ENCODE data around the gene PAQR3. TPM values are rescaled to one million over a fixed set of nuclear protein-coding genes. Genes with fewer than 3 reads are reported as not detected.

Gene PAQR3
- total RNA-seq, 1 experiment from 2014 or later: 17.3 TPM

DNA sequence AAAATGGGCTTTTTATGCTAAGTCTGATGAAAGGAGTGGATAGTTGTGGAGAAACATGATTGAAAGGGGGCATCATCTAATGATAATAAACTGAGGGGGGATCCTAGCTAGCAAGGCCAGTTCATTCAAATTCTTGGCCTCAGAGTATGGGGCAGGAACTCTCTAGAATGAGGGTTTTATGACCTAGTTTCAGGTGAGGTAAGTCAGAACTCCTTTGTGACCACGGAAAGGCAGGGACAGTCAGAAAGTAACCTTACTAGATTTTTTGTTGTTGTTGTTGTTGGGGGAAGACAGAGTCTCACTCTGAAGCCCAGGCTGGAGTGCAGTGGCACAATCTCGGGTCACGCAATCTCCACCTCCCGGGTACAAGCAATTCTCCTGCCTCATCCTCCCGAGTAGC is 1.5 kb upstream of the PAQR3 start:
- TF ChIP-seq, protein P1, sequence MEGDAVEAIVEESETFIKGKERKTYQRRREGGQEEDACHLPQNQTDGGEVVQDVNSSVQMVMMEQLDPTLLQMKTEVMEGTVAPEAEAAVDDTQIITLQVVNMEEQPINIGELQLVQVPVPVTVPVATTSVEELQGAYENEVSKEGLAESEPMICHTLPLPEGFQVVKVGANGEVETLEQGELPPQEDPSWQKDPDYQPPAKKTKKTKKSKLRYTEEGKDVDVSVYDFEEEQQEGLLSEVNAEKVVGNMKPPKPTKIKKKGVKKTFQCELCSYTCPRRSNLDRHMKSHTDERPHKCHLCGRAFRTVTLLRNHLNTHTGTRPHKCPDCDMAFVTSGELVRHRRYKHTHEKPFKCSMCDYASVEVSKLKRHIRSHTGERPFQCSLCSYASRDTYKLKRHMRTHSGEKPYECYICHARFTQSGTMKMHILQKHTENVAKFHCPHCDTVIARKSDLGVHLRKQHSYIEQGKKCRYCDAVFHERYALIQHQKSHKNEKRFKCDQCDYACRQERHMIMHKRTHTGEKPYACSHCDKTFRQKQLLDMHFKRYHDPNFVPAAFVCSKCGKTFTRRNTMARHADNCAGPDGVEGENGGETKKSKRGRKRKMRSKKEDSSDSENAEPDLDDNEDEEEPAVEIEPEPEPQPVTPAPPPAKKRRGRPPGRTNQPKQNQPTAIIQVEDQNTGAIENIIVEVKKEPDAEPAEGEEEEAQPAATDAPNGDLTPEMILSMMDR (IDR thresholded peaks at IDR 0.05): no peak
- H3K27me3 ChIP-seq (ENCODE audit: control insufficient read depth, insufficient read depth, low read length): no peaks in the 10 kb centered on the region
- ChIA-PET POLR2A (no interaction called here), CTCF (no interaction called here)
- in situ Hi-C loops (cut with HindIII; ENCODE audit: low pct_unique_long_range_greater_than_20kb, low sequenced_read_pairs) (no loop called here), intact Hi-C loops (cut with micrococcal nuclease; ENCODE audit: unreplicated experiment) (no loop called here)
- H3K4me1 ChIP-seq (ENCODE audit: control insufficient read depth, insufficient read depth, low read length): no peaks in the 10 kb centered on the region; the same call in 1 of the 2 replicates
- ATAC-seq: no peak
- H3K4me3 ChIP-seq (ENCODE audit: low read depth in 2 of 2, low read length in 2 of 2): no peak overlapping the region
- no peak overlapping the region for H3K27ac ChIP-seq (ENCODE audit: low read length)
- no TSS peak for BruUV-seq (replicated peaks)
- DNase-seq (ENCODE audit: low read depth, low spot score): no peak
- H3K36me3 ChIP-seq (ENCODE audit: control insufficient read depth, insufficient read depth, low read length): no peaks in the 10 kb centered on the region
- no peaks in the 10 kb centered on the region for H3K9me3 ChIP-seq (ENCODE audit: control insufficient read depth, insufficient read depth, low read depth, low read length)

GRCh38 chr4:78939667-78940008 is 400 bp upstream of the PAQR3 start:
- H3K27ac ChIP-seq (ENCODE audit: low read length): peak overlapping the region; percentile 83
- no peak for DNase-seq (ENCODE audit: low read depth, low spot score)
- ATAC-seq: no peak
- TF ChIP-seq, protein P1 (IDR thresholded peaks at IDR 0.05): no peak
- TF ChIP-seq POLR2AphosphoS5 (IDR thresholded peaks at IDR 0.05; ENCODE audit: low read depth, low read length) (no peak), TCF7L2 (IDR thresholded peaks at IDR 0.05; ENCODE audit: low read depth, low read length) (no peak), SIN3A (IDR thresholded peaks at IDR 0.05; ENCODE audit: borderline replicate concordance, insufficient read depth, low read depth, low read length) (no peak)
- TF ChIP-seq, protein P2, sequence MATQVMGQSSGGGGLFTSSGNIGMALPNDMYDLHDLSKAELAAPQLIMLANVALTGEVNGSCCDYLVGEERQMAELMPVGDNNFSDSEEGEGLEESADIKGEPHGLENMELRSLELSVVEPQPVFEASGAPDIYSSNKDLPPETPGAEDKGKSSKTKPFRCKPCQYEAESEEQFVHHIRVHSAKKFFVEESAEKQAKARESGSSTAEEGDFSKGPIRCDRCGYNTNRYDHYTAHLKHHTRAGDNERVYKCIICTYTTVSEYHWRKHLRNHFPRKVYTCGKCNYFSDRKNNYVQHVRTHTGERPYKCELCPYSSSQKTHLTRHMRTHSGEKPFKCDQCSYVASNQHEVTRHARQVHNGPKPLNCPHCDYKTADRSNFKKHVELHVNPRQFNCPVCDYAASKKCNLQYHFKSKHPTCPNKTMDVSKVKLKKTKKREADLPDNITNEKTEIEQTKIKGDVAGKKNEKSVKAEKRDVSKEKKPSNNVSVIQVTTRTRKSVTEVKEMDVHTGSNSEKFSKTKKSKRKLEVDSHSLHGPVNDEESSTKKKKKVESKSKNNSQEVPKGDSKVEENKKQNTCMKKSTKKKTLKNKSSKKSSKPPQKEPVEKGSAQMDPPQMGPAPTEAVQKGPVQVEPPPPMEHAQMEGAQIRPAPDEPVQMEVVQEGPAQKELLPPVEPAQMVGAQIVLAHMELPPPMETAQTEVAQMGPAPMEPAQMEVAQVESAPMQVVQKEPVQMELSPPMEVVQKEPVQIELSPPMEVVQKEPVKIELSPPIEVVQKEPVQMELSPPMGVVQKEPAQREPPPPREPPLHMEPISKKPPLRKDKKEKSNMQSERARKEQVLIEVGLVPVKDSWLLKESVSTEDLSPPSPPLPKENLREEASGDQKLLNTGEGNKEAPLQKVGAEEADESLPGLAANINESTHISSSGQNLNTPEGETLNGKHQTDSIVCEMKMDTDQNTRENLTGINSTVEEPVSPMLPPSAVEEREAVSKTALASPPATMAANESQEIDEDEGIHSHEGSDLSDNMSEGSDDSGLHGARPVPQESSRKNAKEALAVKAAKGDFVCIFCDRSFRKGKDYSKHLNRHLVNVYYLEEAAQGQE (IDR thresholded peaks at IDR 0.05; ENCODE audit: insufficient read depth in 1 of 2, low read depth in 2 of 2, low read length in 1 of 2): no peak
- ChIA-PET CTCF (no interaction called here), POLR2A (interaction anchor here (0.6 kb wide), 1 partner anchor 893 kb away, joined by 10 read pairs; no protein-coding TSS in a partner anchor)
- H3K4me3 ChIP-seq (ENCODE audit: low read depth in 2 of 2, low read length in 2 of 2): peak overlapping the region; percentile 67 to 71
- H3K9me3 ChIP-seq (ENCODE audit: control insufficient read depth, insufficient read depth, low read depth, low read length): no peaks in the 10 kb centered on the region
- no peaks in the 10 kb centered on the region for H3K27me3 ChIP-seq (ENCODE audit: control insufficient read depth, insufficient read depth, low read length)
- no TSS peak for BruUV-seq (replicated peaks)
- in situ Hi-C loops (cut with HindIII; ENCODE audit: low pct_unique_long_range_greater_than_20kb, low sequenced_read_pairs) (no loop called here), intact Hi-C loops (cut with micrococcal nuclease; ENCODE audit: unreplicated experiment) (no loop called here)
- no peaks in the 10 kb centered on the region; the same call in 1 of the 2 replicates for H3K4me1 ChIP-seq (ENCODE audit: control insufficient read depth, insufficient read depth, low read length)
- H3K36me3 ChIP-seq (ENCODE audit: control insufficient read depth, insufficient read depth, low read length): no peaks in the 10 kb centered on the region
